Stimulated activated CD8-positive, alpha-beta memory T cell treated with anti-CD3 and anti-CD28 coated beads, Interleukin-15, amount 100 ng/mL, for 4 hours (primary cell): Measurements from ENCODE around the gene CDH15.
"Not testable (repeated sequence)": the region's sequence is repeated elsewhere in the genome, so short reads cannot be mapped to it uniquely, and the experiment has no call there.

Experiments
- DNase-seq, 2 donors: peaks; one replicate each; pipeline ENCODE4 v3.0.0-alpha.2; 2020; ENCODE audit warnings: low read depth in 2 of 2

CDH15 gene

DNA sequence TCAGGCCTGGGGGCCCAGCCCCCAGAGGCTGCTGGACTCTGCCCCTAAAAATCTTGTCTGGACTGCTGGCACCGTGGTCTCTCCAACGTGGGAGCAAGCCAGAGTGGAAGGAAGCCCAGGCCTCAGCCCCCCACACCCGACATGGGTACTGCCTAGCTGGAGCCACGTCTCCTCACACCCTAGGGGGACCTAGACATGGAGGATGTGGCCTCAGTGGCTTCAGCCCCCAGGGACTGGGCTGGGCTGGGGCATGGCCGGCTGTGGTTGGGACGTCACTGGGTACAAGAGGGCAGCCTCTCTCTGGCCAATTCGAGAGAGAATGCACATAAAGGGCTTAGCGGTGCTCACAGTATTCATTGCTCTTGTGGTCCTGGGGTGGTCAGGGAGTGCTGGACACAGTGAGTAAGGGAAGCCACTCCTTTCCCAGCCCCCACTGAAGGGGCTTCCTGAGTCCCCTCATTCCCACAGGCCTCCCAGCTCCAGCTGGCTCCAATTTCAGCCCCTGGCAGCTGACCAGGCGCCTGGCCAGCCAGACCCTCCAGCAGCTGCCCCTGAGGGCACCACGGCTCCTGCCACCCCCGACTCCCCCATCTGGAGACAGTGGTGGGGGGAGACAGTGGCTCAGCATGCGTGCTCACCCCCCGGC lies 1.1 kb downstream of the CDH15 start:
- DNase-seq: no peak

DNA sequence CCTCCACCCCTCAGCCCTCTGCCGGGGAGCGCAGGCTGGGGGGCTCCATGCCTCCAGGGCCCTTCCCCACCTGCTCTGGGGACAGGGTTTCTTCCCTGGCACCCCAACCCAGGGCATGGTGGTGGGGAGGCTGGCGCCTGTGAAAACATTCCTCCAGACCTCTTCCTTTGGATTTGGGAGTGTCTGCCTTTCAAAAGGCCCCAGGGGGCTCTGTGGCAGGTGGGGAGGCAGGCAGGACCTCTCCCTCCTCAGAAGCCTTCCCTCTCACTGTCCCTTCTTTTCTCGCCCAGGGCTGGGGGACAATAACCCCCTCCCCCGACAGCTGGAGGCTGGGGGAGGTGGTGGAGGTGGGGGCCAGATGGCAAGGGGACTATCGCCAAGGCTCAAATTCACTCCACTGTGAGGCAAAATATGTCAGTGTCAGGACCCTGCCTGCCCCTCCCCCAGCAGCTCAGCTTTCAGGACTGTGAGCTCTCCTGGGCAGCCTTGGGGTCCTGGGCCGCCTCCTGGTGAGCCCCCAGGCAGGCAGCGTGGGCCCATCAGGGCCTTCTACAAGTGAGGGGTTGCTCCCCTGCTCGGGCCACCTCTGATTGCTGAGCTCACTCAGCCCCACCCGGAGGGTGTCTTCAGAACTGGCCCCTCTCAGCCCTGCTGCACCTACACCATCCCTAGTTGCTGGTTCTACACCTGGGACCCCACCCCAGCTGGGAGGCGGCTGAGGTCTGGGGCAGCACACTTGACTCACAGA lies 1.8 kb downstream of the CDH15 start:
- DNase-seq: no peak

DNA sequence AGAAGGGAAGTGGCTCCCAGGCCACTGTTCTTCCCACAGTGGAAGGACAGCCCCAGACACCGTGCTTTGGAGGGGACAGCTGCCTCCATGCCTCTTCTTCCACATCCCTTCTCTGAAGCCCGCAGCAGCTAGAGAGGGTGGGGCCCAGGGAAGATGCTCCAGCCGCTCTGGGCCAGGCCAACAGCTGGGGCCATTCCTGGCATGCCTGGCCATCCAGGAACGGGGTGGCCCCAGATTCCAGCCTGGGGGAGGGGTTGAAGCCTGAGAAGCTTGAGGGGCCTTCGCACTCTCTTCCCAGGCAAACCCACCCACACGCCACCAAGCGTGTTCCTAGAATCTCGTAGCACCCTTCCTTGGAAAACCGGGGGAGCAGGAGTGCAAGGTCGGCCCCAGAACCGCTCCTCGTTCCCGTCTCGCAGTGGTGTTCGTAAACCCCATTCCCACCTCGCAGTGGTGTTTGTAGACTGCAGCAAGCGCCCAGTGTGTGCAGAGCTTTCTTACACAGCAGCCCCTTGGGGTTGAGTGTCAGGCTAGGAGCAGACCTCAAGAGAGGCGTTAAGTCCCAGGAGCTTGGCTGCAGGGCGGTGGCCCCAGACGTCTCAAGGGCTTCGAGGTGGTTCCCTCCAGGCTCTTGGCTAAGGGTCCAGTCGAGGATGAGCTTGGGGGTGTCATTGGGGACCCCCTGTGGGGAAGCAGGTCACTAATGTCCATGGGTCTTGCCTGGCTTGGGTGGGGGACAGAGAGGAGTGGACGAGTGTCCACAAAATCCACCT lies 2.7 kb downstream of the CDH15 start:
- no peak for DNase-seq

DNA sequence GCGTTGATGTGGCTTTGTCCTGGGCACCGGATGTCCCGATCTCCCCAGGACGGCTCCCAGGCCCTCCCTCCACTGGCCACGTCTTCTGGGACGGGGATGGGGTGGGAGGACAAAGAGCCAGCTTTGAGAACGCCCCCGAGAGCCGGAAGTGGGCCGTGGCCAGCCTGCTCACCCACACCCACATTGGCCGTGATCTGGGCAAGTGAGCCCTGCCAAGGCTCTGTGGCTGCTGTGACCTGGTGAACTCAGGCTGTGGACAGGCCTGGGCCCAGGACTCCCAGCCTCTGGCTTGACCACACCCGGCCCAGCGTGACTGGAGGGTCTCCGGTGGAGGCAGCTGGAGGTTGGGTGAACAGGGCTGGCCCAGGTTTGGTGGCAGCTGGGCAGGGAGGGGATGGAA lies 3.3 kb downstream of the CDH15 start:
- no peak for DNase-seq

DNA sequence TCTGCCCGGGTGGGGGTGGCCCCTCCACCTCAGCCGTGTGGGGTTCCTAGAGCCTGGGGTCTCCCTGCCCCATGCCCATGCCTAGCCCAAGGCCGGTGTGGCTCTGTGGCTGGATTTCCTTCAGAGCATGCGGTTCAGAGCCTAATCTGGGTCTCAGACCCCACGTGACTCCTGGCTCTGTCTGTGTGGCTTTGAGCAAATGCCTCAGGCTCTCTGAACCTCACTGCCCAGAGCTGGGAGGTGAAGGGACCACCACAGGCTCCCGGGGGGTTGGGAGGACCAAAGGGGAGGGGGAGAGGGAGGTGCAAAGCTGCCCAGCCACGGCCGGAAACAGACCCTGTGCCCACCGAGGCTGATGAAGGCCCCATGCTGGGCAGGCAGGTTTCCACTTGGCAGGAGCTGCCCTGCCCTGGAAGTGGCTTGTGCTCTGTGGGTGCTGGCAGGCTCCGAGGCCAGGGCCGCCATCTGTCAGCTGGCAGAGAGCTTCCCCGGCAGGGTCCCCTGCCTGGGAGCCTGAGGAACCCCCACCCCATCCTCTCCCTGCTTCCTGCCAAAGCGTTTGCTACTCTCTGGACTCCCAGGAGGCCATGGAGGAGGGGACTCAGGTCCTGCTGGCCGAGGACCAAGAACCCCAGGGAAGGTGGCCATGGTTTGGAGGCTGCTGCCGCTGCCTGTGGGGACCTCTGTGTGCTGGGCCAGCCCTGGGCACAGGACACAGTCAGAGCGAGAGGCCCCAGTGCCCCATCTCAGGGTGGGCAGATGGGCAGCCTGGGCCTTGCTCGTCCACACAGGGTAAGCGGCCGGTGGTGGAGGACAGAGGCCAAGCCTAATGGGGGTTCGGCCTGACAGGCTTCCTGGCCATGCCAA lies 4.0 kb downstream of the CDH15 start:
- DNase-seq: no peak

DNA sequence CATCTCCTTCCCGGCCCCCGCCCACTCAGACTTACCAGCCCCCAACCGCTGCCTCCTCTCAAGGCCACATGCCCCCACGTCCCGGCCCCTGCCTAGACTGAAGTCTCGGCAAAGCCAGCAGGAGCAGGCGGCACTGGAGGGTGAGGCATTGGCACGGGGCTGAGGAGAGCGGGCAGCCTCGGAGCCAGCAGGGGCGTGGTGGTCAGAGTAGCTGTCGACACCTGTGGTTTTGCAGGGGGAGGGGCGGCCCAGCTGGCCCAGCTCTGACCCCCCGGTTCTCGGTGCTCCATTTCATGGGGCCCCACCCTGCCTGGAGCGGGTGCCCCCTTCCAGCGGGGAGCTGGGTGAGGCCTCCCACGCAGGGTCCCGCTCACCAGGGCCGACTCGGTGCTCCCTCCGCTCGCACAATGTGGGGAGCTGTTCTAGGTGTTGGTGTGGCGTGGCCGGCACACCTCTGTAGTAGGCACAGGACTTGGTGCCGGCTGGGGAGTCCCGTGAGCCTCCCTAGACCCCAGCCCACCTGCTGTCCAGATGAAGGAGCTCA lies 4.7 kb downstream of the CDH15 start:
- DNase-seq: no peak

DNA sequence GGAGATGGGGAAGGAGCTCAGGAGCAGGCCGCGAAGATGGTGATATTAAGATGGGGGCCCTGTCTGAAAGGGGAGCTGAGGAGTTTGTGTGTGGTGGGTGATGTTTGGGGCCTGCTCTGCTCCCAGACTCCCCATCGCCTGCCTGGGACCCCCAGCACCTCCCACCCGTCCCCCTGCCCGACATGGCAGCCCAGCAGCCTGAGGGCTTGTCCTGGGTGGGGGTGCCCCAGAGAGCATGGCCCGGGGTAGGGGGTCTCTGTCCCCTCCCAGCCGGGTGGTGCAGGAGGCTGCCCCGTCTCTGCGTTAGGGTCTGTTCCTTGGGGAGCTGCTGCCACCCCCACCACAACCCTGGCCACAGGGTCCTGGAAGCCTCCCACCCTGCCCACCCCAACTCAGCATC lies 5.2 kb downstream of the CDH15 start:
- no peak for DNase-seq

DNA sequence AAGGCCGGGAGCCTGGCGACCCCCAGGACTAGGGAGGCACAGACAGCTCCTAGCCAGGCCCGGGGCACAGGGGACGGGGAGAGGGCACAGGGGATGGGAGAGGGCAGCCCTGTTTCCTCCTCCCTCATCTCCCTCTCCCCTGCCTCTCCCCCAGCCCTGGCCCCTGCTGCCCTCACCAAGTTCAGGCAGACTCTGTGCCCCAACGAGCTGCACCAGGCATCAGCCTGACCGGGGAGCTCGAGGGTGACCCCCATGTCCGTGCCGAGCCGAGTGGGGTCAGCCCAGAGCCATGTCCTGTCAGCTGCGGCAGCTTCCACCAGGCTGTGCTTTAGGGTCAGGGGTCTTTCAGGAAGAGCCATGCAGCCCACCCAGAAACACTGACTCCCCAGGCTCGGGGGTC lies 6.0 kb downstream of the CDH15 start:
- DNase-seq: no peak

DNA sequence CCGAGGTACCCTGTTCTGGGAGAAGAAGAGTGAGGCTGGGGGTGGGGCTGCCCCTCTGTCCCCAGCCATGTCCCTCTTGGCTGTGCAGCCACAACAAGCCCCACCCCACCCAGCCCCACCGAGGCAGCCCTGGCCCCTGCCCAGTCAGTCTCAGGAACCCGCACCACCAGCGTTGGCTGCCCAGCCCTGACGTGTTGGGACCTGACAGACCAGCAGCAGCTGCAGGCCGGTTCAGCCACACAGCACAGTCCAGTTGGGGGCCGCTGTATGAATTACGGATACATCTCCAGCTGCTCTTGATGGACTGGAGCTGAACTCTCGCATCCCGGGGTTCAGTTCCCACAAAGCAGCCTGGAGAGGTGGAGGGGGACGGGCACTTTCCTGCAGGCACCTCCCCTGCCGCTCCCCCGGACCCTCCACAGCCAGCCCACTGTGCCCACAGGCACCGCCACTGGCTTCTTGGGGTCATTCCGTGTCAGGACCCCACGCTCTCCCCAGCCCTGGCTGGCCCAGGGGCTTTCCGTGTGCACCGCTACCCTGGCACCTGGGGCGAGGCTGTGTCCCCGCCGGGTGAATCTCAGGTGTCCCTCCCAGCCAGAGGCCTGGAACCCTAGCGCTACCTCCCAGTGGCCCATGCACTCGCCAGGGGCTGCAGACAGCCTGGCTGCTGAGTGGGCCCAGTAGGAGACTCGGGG lies 7.1 kb downstream of the CDH15 start:
- no peak for DNase-seq

DNA sequence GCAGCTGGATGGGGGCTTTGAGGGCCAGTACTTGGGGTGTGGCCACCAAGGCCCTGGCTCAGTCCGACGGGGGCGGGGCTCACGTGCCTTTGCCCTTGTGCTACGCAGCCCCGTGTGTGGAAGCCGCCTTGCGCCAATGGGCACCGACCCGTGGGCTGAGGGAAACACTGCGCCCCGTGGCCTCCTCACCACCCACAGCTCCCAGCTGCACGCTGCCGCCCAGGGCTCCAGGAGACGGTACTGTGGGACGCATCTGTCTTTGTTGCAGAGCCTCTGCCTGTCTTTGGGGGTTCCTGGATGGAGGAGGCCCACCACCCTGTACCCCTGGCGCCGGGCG lies 7.6 kb downstream of the CDH15 start:
- DNase-seq: no peak

DNA sequence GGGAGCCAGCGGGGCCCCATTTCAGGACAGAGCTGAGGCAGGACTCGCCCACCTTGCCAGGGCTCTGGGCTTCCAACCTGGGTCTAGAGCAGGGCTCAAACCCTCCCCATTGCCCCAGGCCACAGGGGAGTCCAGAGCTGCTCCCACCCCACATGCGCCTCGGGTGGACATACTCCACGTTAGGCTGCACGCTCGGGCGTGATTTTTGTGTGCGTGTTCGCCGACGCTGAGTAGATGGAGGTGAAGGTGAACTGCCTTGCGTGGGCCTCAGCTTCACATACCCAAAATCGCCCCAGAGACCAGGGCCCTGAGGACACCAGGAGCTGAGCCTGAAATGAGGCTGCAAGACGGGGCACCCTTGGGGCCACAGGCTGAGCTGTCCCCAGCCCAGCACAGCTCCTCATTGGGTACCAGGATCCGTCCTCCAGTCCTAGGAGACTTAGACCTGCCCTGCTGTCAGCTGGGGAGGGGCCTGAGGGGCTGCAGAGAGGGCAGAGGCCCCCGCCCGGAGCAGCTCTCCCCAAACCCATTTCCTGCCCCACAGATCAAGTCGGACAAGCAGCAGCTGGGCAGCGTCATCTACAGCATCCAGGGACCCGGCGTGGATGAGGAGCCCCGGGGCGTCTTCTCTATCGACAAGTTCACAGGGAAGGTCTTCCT lies 8.2 kb downstream of the CDH15 start:
- no peak for DNase-seq

DNA sequence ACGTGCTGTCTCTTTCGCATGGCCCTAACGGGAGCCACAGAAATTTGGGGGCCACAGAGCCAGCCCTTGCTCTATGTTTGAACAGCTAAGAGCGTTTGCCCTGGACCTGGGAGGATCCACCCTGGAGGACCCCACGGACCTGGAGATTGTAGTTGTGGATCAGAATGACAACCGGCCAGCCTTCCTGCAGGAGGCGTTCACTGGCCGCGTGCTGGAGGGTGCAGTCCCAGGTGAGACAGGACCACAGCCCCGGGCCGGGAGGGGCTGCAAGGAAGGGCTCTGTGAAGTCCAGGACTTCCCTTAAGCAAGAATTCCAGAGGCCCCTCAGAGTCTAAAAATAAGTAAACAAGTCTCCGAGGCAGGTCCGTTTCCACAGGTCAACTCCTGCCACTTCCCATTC lies 11.9 kb downstream of the CDH15 start:
- DNase-seq: no peak

DNA sequence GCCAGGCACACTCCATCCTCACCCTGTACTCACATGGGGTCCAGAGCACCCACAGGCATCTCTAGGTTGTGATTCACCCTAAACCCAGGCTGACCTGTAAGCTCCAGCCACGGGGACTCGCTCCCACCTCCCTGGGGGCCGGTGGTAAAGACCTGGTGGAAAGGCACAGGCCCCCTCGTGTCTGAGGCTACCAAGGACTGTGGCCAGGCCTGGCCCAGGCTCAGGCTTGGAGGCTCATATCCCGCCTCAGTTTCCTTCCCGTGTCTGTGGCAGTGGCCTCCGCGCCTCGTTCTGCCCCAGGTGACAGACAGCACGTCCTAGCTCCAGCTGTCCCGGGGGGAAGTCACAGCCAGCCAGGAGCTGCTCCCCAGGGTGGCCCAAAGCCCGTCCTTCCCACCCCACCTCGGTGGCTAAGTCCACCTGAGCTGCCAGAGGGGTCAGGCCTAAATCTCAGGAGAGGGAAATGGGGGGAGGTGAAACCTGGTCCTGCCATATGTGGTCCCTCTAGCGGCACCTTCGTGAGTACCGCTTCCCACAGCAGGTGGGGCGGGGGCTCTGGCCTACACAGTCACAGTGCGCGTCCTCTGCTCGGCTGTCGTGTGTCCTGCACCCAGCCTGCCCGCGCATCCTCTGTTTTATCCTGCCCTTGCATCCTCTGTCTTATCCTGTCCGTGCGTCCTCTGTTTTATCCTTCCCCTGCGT lies 12.6 kb downstream of the CDH15 start:
- DNase-seq: no peak

DNA sequence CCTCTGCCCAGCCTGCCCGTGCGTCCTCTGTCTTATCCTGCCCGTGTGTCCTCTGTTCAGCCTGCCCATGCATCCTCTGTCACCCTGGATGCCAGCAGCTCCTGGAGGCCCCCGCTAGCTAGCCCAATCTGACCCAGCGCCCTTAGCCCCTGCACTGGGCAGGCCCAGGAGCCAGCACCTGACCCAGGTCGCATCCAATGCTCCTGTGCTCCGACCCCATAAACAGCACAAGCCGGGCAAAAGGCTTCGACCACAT lies 13.1 kb downstream of the CDH15 start:
- no peak for DNase-seq

DNA sequence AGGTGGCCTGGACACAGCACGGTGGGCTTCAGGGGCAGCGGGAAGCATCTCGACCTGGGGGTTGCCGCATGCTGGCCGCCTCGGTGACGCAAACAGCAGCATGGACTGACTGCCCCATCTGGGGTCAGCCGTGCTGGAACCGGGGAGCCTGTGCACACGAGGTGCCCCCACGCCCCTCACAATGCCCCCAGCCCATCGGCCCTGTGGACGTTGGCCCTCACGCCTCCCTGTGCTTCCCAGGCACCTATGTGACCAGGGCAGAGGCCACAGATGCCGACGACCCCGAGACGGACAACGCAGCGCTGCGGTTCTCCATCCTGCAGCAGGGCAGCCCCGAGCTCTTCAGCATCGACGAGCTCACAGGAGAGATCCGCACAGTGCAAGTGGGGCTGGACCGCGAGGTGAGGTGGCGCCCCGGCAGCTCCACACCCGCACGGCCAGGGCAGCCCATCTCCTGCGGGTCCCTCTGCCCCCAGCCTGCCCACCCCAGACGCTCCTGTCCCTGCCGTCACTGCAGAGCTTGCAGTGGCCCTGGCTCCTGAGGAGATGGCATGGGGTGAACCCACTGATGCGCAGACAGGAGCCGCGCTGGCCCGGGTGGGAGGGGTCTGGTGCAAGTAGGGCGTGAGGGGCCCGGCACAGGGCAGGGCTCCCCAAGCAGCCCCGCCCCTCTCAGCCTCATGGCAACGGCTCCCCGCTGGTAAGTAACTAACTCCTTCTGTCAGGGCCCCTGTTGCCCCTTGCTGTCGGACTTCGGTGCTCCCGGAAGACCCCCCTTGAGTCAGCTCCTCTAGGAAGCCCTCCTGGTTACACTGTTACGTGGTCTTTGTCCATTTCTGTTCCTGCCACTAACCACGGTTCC lies 13.6 kb downstream of the CDH15 start:
- no peak for DNase-seq

DNA sequence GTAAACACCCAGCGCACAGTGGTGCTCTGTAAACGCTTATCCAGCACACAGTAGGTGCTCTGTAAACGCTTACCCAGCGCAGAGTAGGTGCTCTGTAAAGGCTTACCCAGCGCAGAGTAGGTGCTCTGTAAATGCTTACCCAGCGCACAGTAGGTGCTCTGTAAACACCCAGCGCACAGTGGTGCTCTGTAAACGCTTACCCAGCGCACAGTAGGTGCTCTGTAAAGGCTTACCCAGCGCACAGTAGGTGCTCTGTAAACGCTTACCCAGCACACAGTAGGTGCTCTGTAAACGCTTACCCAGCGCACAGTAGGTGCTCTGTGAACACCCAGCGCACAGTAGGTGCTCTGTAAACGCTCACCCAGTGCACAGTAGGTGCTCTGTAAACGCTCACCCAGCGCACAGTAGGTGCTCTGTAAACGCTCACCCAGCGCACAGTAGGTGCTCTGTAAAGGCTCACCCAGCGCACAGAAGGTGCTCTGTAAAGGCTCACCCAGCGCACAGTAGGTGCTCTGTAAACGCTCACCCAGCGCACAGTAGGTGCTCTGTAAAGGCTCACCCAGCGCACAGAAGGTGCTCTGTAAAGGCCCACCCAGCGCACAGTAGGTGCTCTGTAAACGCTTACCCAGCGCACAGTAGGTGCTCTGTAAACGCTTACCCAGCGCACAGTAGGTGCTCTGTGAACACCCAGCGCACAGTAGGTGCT lies 14.5 kb downstream of the CDH15 start:
- not testable (repeated sequence) for DNase-seq

DNA sequence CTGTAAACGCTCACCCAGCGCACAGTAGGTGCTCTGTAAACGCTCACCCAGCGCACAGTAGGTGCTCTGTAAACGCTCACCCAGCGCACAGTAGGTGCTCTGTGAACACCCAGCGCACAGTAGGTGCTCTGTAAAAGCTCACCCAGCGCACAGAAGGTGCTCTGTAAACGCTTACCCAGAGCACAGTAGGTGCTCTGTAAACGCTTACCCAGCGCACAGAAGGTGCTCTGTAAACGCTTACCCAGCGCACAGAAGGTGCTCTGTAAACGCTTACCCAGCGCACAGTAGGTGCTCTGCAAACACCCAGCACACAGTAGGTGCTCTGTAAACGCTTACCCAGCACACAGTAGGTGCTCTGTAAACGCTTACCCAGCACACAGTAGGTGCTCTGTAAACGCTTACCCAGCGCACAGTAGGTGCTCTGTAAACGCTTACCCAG lies 15.1 kb downstream of the CDH15 start:
- not testable (repeated sequence) for DNase-seq

DNA sequence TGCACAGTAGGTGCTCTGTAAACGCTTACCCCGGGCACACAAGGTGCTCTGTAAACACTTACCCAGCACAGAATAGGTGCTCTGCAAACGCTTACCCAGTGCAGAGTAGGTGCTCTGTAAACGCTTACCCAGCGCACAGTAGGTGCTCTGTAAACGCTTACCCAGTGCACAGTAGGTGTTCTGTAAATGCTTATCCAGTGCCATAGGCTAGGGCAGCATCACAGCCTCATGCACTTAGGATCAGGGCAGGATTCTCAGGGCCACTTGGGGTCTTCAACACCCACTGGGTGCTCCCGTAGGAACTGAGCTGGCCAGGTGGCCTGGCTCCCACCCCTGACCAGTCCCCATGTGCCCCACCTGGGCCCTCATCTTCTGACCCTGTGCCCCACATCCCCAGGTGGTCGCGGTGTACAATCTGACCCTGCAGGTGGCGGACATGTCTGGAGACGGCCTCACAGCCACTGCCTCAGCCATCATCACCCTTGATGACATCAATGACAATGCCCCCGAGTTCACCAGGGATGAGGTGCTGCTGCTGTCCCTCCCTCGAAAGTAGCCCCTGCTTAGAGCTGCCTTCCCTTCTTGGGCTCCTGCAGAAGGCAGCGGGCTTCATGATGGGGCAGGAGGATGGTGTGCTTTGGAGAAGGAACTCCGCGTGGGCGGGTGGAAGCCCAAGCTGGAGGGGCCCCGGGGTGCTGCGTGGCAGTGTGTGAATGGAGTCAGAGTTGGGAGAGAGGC lies 15.7 kb downstream of the CDH15 start:
- DNase-seq: no peak
